Liver (tissue), 9 donors: Measurements from ENCODE around the gene GGT1. TPM values are rescaled to one million over a fixed set of nuclear protein-coding genes. Genes with fewer than 3 reads are reported as not detected.

Experiments used
- DNase-seq: peaks from one replicate; pipeline ENCODE4 v3.0.0-alpha.2; 2017; ENCODE audit warnings: low spot score
- H3K27ac ChIP-seq, 2 donors: one replicate each; pipeline ENCODE4 v1.7.0; 2013; ENCODE audit warnings: inconsistent platforms in 2 of 2, low read length in 2 of 2, control low read depth in 1 of 2, low read depth in 1 of 2, mild to moderate bottlenecking in 1 of 2
- H3K27me3 ChIP-seq, 4 donors: one replicate each; pipeline versions ENCODE4 v1.6.1 to v1.7.0; 2013; ENCODE audit warnings: low read length in 3 of 4, inconsistent platforms in 1 of 4, mild to moderate bottlenecking in 1 of 4, moderate library complexity in 1 of 4; ENCODE audit not compliant: control insufficient read depth in 4 of 4, insufficient read depth in 4 of 4
- H3K36me3 ChIP-seq, 4 donors: one replicate each; pipeline versions ENCODE4 v1.6.1 to v1.7.0; 2013; ENCODE audit warnings: low read length in 3 of 4, mild to moderate bottlenecking in 3 of 4, low read depth in 1 of 4, moderate library complexity in 1 of 4; ENCODE audit not compliant: control insufficient read depth in 4 of 4, insufficient read depth in 3 of 4
- H3K4me1 ChIP-seq, 4 donors: one replicate each; pipeline versions ENCODE4 v1.6.1 to v1.7.0; 2013; ENCODE audit warnings: low read length in 3 of 4, mild to moderate bottlenecking in 3 of 4, moderate library complexity in 1 of 4; ENCODE audit not compliant: control insufficient read depth in 4 of 4, insufficient read depth in 4 of 4
- H3K4me3 ChIP-seq, 3 donors: one replicate each; pipeline versions ENCODE4 v1.6.1 to v1.7.0; 2013; ENCODE audit warnings: low read length in 3 of 3, control low read depth in 1 of 3, low read depth in 1 of 3, mild to moderate bottlenecking in 1 of 3
- H3K9ac ChIP-seq, 2 donors: one replicate each; pipeline ENCODE4 v1.7.0; 2013; ENCODE audit warnings: low read length in 2 of 2, mild to moderate bottlenecking in 2 of 2, moderate library complexity in 2 of 2, control low read depth in 1 of 2, low read depth in 1 of 2
- H3K9me3 ChIP-seq, 4 donors: one replicate each; pipeline versions ENCODE4 v1.6.1 to v1.7.0; 2013; ENCODE audit warnings: low read length in 3 of 4; ENCODE audit not compliant: control insufficient read depth in 4 of 4
- ATF3 ChIP-seq: IDR thresholded peaks from 2 replicates; pipeline ENCODE4 v1.6.1; 2016; ENCODE audit warnings: antibody characterized with exemption
- CTCF ChIP-seq: fragments of 150-350 bp; IDR thresholded peaks from 2 replicates; pipeline ENCODE4 v1.5.1; 2017; ENCODE audit warnings: improper control_type of control experiment, low read depth, low read length; ENCODE audit not compliant: missing input control
- EGR1 ChIP-seq, 2 donors: IDR thresholded peaks; 2 replicates each; pipeline ENCODE4 v1.6.1; 2016 to 2018; ENCODE audit warnings: antibody characterized with exemption in 2 of 2, low read depth in 2 of 2
- FOXA1 ChIP-seq: IDR thresholded peaks from 2 replicates; pipeline ENCODE4 v1.6.1; 2016; ENCODE audit warnings: antibody characterized with exemption
- FOXA2 ChIP-seq: IDR thresholded peaks from 2 replicates; pipeline ENCODE4 v1.6.1; 2016; ENCODE audit warnings: antibody characterized with exemption
- GABPA ChIP-seq, 2 donors: IDR thresholded peaks in 1 of 2; conservative IDR thresholded peaks in 1 of 2; 2 replicates each; pipeline ENCODE4 v1.6.1; 2016; ENCODE audit warnings: antibody characterized with exemption in 2 of 2, mild to moderate bottlenecking in 1 of 2, moderate library complexity in 1 of 2
- HNF4A ChIP-seq, 2 donors: conservative IDR thresholded peaks; 2 replicates each; pipeline ENCODE4 v1.6.1; 2016; ENCODE audit warnings: antibody characterized with exemption in 2 of 2, mild to moderate bottlenecking in 2 of 2
- HNF4G ChIP-seq: IDR thresholded peaks from 2 replicates; pipeline ENCODE4 v1.6.1; 2016; ENCODE audit warnings: antibody characterized with exemption
- JUND ChIP-seq, 2 donors: IDR thresholded peaks; 2 replicates each; pipeline ENCODE4 v1.6.1; 2016; ENCODE audit warnings: antibody characterized with exemption in 2 of 2
- MAX ChIP-seq: IDR thresholded peaks from 2 replicates; pipeline ENCODE4 v1.6.1; 2016; ENCODE audit warnings: antibody characterized with exemption
- NR2F2 ChIP-seq: IDR thresholded peaks from 2 replicates; pipeline ENCODE4 v1.6.1; 2016; ENCODE audit warnings: antibody characterized with exemption
- RAD21 ChIP-seq, 2 donors: IDR thresholded peaks; 2 replicates each; pipeline ENCODE4 v1.6.1; 2016; ENCODE audit warnings: antibody characterized with exemption in 2 of 2, mild to moderate bottlenecking in 2 of 2
- REST ChIP-seq: IDR thresholded peaks from 2 replicates; pipeline ENCODE4 v1.6.1; 2016; ENCODE audit warnings: antibody characterized with exemption, mild to moderate bottlenecking
- RXRA ChIP-seq, 2 donors: IDR thresholded peaks; 2 replicates each; pipeline ENCODE4 v1.6.1; 2017 to 2018; ENCODE audit warnings: antibody characterized with exemption in 2 of 2, mild to moderate bottlenecking in 1 of 2
- SP1 ChIP-seq: IDR thresholded peaks from 2 replicates; pipeline ENCODE4 v1.6.1; 2018; ENCODE audit warnings: antibody characterized with exemption, mild to moderate bottlenecking
- TAF1 ChIP-seq: conservative IDR thresholded peaks from 2 replicates; pipeline ENCODE4 v1.6.1; 2016; ENCODE audit warnings: antibody characterized with exemption, mild to moderate bottlenecking
- YY1 ChIP-seq: IDR thresholded peaks from 2 replicates; pipeline ENCODE4 v1.6.1; 2016; ENCODE audit warnings: antibody characterized with exemption, mild to moderate bottlenecking
- ZBTB33 ChIP-seq: IDR thresholded peaks from 2 replicates; pipeline ENCODE4 v1.6.1; 2016; ENCODE audit warnings: antibody characterized with exemption
- WGBS: extraction: QIAGEN DNeasy Blood & Tissue Kit; methylation state at CpG from one replicate; pipeline ENCODE4 v1.1.7; 2013; 5-methylcytosine and 5-hydroxymethylcytosine counted together
- polyA plus RNA-seq, 2 donors: library from polyadenylated mRNA; stranded (reverse) in 1 of 2; unstranded in 1 of 2; fragments of 200-250 nt in 1 of 2; fragments of >200 nt in 1 of 2; fragmentation: Nextera tagmentation in 1 of 2; extraction: Ambion mirVana in 1 of 2; gene quantifications; one replicate each; pipeline versions ENCODE4 v1.2.1 to v1.2.3, GENCODE V29; 2013 to 2015
- total RNA-seq, 2 donors: library from RNA; depleted of rRNA; stranded (reverse); fragments of >200 nt; gene quantifications; one replicate each; pipeline ENCODE4 v1.2.3, GENCODE V29; 2014
- donor health status: healthy.
- donor health status: healthy.
- donor health status: healthy.
- donor health status: healthy.
- donor health status: healthy.

GGT1 gene
- total and polyA plus RNA-seq, 4 donors, result 90.5 to 147 (median 112) TPM

- Histone ChIP-seq H3K36me3 (peaks cover 0 to 2% (median 0%) of the 10 kb centered on the region in 4 donors), H3K27me3 (no peaks in the 10 kb centered on the region), H3K4me1 (peaks cover 6 to 44% (median 26%) of the 10 kb centered on the region in 4 donors), H3K9me3 (no peaks in the 10 kb centered on the region), H3K4me3 (no peak overlapping the region), H3K27ac (no peak overlapping the region), H3K9ac (no peak overlapping the region)
- DNase-seq, result no peak
- TF ChIP-seq NR2F2 (no peak), TAF1 (no peak), HNF4A (conservative IDR thresholded peaks at IDR 0.05) (no peak), ATF3 (no peak), RAD21 (IDR thresholded peaks at IDR 0.05) (no peak), EGR1 (IDR thresholded peaks at IDR 0.05; ENCODE audit: low read depth in 2 of 2) (no peak), REST (no peak), ZBTB33 (no peak), FOXA1 (no peak), MAX (no peak), CTCF (no peak), YY1 (no peak), SP1 (no peak), JUND (IDR thresholded peaks at IDR 0.05) (no peak), FOXA2 (no peak), RXRA (IDR thresholded peaks at IDR 0.05) (no peak), GABPA (IDR thresholded peaks at IDR 0.05 in 1 of 2, conservative IDR thresholded peaks at IDR 0.05 in 1 of 2) (no peak), HNF4G (no peak)
- WGBS, result 94% methylated on average over 2 of the region's 2 CpGs
Observed at GRCh38 chr22:24580276-24580675, 22.7 kb upstream of the GGT1 start.
